Activated B cell treated with CpG ODN at 0.5 μM for 24 hours (primary cell): ENCODE data around the gene CCL21. TPM values are rescaled to one million over a fixed set of nuclear protein-coding genes. Genes with fewer than 3 reads are reported as not detected.
"Not testable (repeated sequence)": the region's sequence is repeated elsewhere in the genome, so short reads cannot be mapped to it uniquely, and the experiment has no call there.

Experiments used
- ATAC-seq: fragments of 200-7000 bp; cut with Tn5 transposase; one replicate; pipeline ENCODE4 v1.10.0; 2021; ENCODE audit warnings: low read depth, mild to moderate bottlenecking, moderate library complexity
- CTCF ChIA-PET: fragments of 350-600 bp; sonication (Branson Sonifier 250); formaldehyde crosslinking; loops from one replicate; lab custom pipeline; 2021; ENCODE audit warnings: antibody characterized with exemption; lab: Charles Lee
- POLR2A ChIA-PET: fragments of 350-600 bp; sonication (Branson Sonifier 250); formaldehyde crosslinking; loops from one replicate; lab custom pipeline; 2021; ENCODE audit warnings: antibody characterized with exemption; lab: Charles Lee
- DNase-seq: peaks from one replicate; pipeline ENCODE4 v3.0.0; 2022
- H3K27ac Mint-ChIP-seq: one replicate; pipeline ENCODE4 v1.8.0; 2020; ENCODE audit warnings: mixed read lengths
- H3K27me3 Mint-ChIP-seq: one replicate; pipeline ENCODE4 v1.8.0; 2021; ENCODE audit warnings: mixed read lengths
- H3K36me3 Mint-ChIP-seq: one replicate; pipeline ENCODE4 v1.8.0; 2021; ENCODE audit warnings: low read depth, mixed read lengths
- H3K4me1 Mint-ChIP-seq: one replicate; pipeline ENCODE4 v1.8.0; 2021; ENCODE audit warnings: mixed read lengths
- H3K4me3 Mint-ChIP-seq: one replicate; pipeline ENCODE4 v1.8.0; 2020; ENCODE audit warnings: mild to moderate bottlenecking, mixed read lengths
- H3K9me3 Mint-ChIP-seq: one replicate; pipeline ENCODE4 v1.8.0; 2020; ENCODE audit warnings: mixed read lengths
- intact Hi-C: fragments of 100-400 bp; cut with micrococcal nuclease; formaldehyde crosslinking; loops from one replicate; pipeline ENCODE4 v1.15.1; 2024
- total RNA-seq: library from RNA; stranded (reverse); gene quantifications from 2 replicates; pipeline ENCODE4 v1.2.3, GENCODE V29; 2022
- TF ChIP-seq, protein P1 (sequence below): fragments of 200-600 bp; IDR thresholded peaks from one replicate; pipeline ENCODE4 v1.8.0; 2022; ENCODE audit warnings: antibody characterized with exemption, mild to moderate bottlenecking

The CCL21 gene
- total RNA-seq, 1 donor from 2014 or later = not detected

DNA sequence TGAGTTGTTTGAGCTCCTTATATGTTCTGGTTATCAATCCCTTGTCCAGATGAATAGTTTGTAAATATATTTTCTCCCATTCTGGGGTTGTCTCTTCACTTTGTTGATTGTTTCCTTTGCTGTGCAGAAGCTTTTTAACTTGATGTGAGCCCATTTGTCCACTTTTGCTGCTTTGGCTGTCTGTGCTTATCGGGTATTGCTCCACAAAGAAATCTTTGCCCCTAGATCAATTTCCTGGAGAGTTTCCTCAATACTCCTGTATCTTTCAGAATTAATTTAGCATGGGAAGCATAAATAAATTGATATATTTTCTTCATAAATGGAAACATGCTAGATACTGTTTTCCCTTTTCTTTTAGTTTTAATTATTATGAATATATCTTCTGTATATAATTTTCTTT lies 22.5 kb upstream of the CCL21 start:
- intact Hi-C loops = no loop called here
- H3K4me1 Mint-ChIP-seq = no peaks in the 10 kb centered on the region
- H3K4me3 Mint-ChIP-seq = no peak overlapping the region
- peaks cover 18% of the 10 kb centered on the region for H3K27me3 Mint-ChIP-seq
- no peaks in the 10 kb centered on the region for H3K9me3 Mint-ChIP-seq
- ATAC-seq = no peak
- no peaks in the 10 kb centered on the region for H3K36me3 Mint-ChIP-seq
- POLR2A ChIA-PET = no interaction called here
- H3K27ac Mint-ChIP-seq = no peak overlapping the region
- TF ChIP-seq, protein P1, sequence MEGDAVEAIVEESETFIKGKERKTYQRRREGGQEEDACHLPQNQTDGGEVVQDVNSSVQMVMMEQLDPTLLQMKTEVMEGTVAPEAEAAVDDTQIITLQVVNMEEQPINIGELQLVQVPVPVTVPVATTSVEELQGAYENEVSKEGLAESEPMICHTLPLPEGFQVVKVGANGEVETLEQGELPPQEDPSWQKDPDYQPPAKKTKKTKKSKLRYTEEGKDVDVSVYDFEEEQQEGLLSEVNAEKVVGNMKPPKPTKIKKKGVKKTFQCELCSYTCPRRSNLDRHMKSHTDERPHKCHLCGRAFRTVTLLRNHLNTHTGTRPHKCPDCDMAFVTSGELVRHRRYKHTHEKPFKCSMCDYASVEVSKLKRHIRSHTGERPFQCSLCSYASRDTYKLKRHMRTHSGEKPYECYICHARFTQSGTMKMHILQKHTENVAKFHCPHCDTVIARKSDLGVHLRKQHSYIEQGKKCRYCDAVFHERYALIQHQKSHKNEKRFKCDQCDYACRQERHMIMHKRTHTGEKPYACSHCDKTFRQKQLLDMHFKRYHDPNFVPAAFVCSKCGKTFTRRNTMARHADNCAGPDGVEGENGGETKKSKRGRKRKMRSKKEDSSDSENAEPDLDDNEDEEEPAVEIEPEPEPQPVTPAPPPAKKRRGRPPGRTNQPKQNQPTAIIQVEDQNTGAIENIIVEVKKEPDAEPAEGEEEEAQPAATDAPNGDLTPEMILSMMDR = no peak
- CTCF ChIA-PET = no interaction called here
- no peak for DNase-seq

DNA sequence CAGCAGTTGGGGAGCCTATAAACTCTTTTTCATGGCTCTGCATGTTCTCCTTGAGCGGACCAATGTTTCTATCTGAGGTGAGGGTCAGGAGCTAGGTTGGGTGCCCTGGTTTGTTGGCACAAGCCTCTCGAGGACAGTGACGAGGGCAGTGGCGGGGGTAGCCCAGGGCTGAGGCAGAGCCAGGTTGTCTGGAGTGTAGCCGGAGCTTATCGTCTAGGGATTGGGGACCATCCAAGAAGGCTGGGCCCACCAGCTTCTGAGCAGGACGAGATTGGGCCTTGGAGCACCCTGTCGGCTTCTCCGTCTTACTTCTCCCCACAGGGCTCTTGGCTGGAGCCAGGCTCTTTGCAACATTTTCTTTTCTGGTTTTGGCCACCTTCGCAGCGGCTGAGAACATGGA lies 13.2 kb upstream of the CCL21 start:
- ATAC-seq (no peak), DNase-seq (no peak)
- intact Hi-C loops = no loop called here
- Mint-ChIP-seq H3K27ac (no peak overlapping the region), H3K27me3 (peaks cover 7% of the 10 kb centered on the region), H3K4me3 (no peak overlapping the region), H3K4me1 (no peaks in the 10 kb centered on the region), H3K36me3 (no peaks in the 10 kb centered on the region), H3K9me3 (no peaks in the 10 kb centered on the region)
- POLR2A ChIA-PET = no interaction called here
- TF ChIP-seq, protein P1 = no peak
- CTCF ChIA-PET = no interaction called here

DNA sequence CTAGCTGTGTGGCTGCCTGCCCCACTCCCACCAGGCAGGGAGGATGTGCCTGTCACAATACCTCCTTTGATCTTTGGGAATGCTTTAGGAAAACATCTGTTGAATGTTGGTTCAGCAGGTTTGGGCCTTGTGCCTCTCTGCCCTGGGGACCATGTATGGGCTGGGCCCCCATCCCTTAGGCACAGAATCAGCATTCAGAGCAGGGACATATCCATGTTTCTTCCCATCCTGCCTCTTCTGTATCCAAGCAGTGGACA lies 9.8 kb upstream of the CCL21 start:
- DNase-seq, H3K27ac Mint-ChIP-seq, CTCF ChIA-PET, POLR2A ChIA-PET, H3K4me3 Mint-ChIP-seq, H3K9me3 Mint-ChIP-seq, intact Hi-C loops, H3K4me1 Mint-ChIP-seq, H3K36me3 Mint-ChIP-seq, H3K27me3 Mint-ChIP-seq, ATAC-seq: not testable (repeated sequence)

DNA sequence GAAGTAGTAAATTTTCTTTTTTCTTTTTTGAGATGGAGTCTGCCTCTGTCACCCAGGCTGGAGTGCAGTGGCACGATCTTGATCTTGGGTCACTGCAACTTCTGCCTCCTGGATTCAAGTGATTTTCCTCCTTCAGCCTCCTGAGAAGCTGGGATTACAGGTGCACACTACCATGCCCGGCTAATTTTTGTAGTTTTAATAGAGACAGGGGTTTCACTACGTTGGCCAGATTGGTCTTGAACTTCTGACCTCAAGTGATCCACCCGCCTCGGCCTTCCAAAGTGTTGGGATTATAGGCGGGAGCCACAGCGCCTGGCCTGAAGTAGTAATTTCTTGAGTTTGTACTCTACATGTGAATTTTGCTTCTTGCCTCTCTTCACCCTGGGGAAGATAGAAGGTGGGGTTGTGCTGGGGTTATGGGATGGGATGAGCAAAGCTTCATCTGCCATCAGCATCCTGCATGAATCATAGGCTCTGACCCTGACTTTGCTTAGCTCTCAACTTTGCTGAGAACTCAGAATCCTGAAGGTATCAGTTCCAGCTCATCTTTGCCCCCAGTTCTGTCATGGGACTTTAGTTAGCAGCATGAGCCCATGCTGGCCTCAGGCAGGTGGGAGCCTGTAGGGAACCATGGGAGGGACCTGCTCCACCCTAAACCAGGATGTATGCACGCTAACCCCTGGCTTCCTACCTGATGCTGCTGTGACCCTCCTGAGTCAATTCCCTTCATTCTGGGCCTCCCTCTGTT lies 9.3 kb upstream of the CCL21 start:
- Mint-ChIP-seq H3K36me3 (no peaks in the 10 kb centered on the region), H3K27me3 (peaks cover 11% of the 10 kb centered on the region), H3K27ac (no peak overlapping the region), H3K9me3 (no peaks in the 10 kb centered on the region), H3K4me3 (no peak overlapping the region), H3K4me1 (no peaks in the 10 kb centered on the region)
- TF ChIP-seq, protein P1 = no peak
- DNase-seq (no peak), ATAC-seq (no peak)
- POLR2A ChIA-PET = no interaction called here
- intact Hi-C loops = no loop called here
- CTCF ChIA-PET = no interaction called here

DNA sequence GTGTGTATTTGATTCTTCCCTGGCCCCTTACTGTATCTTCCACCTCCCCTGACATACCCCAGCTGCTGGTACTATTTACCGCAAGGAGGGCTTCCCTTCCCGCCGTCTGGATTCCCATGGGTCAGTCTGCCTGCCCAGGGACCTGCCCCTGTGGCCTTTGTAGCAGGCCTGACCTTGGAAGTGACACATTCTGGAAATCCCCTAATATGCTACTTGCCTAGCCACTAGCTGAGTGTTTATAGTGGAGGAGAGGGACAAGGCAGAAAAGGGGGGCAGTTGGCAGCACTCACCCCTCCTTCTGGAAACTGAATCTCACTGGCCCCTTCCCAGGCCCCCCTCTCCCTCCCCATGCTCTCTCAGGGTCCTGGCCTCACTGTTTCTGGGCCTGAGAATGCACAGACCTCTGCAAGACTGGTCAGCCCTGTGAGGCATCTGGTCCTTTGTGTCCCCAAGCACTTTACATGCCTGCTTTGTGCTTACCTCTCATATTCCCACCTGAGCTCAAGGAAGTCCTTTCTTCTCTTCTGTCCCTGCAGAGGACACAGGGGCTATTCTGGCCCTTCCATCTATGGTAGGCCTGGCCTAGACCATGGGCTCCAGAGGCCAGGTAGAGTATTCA lies 8.2 kb upstream of the CCL21 start:
- ChIA-PET POLR2A (no interaction called here), CTCF (no interaction called here)
- intact Hi-C loops = no loop called here
- Mint-ChIP-seq H3K4me3 (no peak overlapping the region), H3K27ac (no peak overlapping the region), H3K9me3 (no peaks in the 10 kb centered on the region), H3K27me3 (peaks cover 17% of the 10 kb centered on the region), H3K4me1 (no peaks in the 10 kb centered on the region), H3K36me3 (no peaks in the 10 kb centered on the region)
- DNase-seq (no peak), ATAC-seq (no peak)
- TF ChIP-seq, protein P1 = no peak
